GM23338 (cell line): ENCODE data around the gene NUMBL. TPM values are rescaled to one million over a fixed set of nuclear protein-coding genes. Genes with fewer than 3 reads are reported as not detected.

Source experiments
- ATAC-seq: fragments of 200-7000 bp; cut with Tn5 transposase; 3 replicates; pipeline ENCODE4 v1.9.1; 2020
- DNase-seq: peaks from one replicate; pipeline ENCODE4 v3.0.0-alpha.2; 2015; ENCODE audit warnings: low spot score
- H2AFZ ChIP-seq: fragments of 200-600 bp; sonication (generic); 2 replicates; pipeline ENCODE4 v1.8.0; 2016; ENCODE audit warnings: antibody characterized with exemption, mild to moderate bottlenecking, moderate library complexity
- H3F3A ChIP-seq: fragments of 200-600 bp; sonication (generic); replicated peaks from 2 replicates; pipeline ENCODE4 v1.8.0; 2017; ENCODE audit warnings: antibody characterized with exemption, mixed run types, low read depth
- H3K27ac ChIP-seq: fragments of 200-600 bp; sonication (generic); 2 replicates; pipeline ENCODE4 v1.6.1; 2016; ENCODE audit warnings: low read depth
- H3K27me3 ChIP-seq: fragments of 200-600 bp; sonication (generic); 2 replicates; pipeline ENCODE4 v1.8.0; 2016; ENCODE audit warnings: mild to moderate bottlenecking, mixed run types, moderate library complexity; ENCODE audit not compliant: insufficient read depth
- H3K36me3 ChIP-seq: fragments of 200-600 bp; sonication (generic); 2 replicates; pipeline ENCODE4 v1.8.0; 2016; ENCODE audit warnings: mild to moderate bottlenecking; ENCODE audit not compliant: insufficient read depth
- H3K4me1 ChIP-seq: fragments of 200-600 bp; sonication (generic); 2 replicates; pipeline ENCODE4 v1.8.0; 2016; ENCODE audit warnings: mild to moderate bottlenecking, moderate library complexity; ENCODE audit not compliant: insufficient read depth
- H3K4me2 ChIP-seq: fragments of 200-600 bp; sonication (generic); 2 replicates; pipeline ENCODE4 v1.7.1; 2017; ENCODE audit warnings: mixed run types
- H3K4me3 ChIP-seq: fragments of 200-600 bp; sonication (generic); 2 replicates; pipeline ENCODE4 v1.6.1; 2016; ENCODE audit warnings: mixed run types
- H3K79me2 ChIP-seq: fragments of 200-600 bp; sonication (generic); replicated peaks from 2 replicates; pipeline ENCODE4 v1.8.0; 2017; ENCODE audit warnings: mild to moderate bottlenecking; ENCODE audit not compliant: insufficient read depth
- H3K9me2 ChIP-seq: fragments of 200-600 bp; sonication (generic); 2 replicates; pipeline ENCODE4 v1.8.0; 2017; ENCODE audit not compliant: insufficient read depth
- H4K20me1 ChIP-seq: fragments of 200-600 bp; sonication (generic); replicated peaks from 2 replicates; pipeline ENCODE4 v1.8.0; 2017; ENCODE audit warnings: mild to moderate bottlenecking; ENCODE audit not compliant: insufficient read depth
- H3K27ac Mint-ChIP-seq: 2 replicates; pipeline ENCODE4 v1.8.0; 2020; ENCODE audit warnings: inconsistent platforms, mild to moderate bottlenecking, moderate library complexity, mixed read lengths
- H3K27me3 Mint-ChIP-seq: 3 replicates; pipeline ENCODE4 v1.8.0; 2022; ENCODE audit warnings: low read depth, mild to moderate bottlenecking, moderate library complexity, mixed read lengths, inconsistent platforms; ENCODE audit not compliant: insufficient read depth, poor library complexity
- H3K36me3 Mint-ChIP-seq: 3 replicates; pipeline ENCODE4 v1.8.0; 2021; ENCODE audit warnings: low read depth, mild to moderate bottlenecking, inconsistent platforms, moderate library complexity, mixed read lengths
- H3K4me1 Mint-ChIP-seq: 3 replicates; pipeline ENCODE4 v1.8.0; 2020; ENCODE audit warnings: mild to moderate bottlenecking, inconsistent platforms, mixed read lengths
- H3K4me3 Mint-ChIP-seq: 3 replicates; pipeline ENCODE4 v1.8.0; 2021; ENCODE audit warnings: moderate library complexity, mild to moderate bottlenecking, inconsistent platforms, mixed read lengths
- H3K9me3 Mint-ChIP-seq: 3 replicates; pipeline ENCODE4 v1.8.0; 2020; ENCODE audit warnings: moderate library complexity, mild to moderate bottlenecking, inconsistent platforms, mixed read lengths
- CREB1 ChIP-seq: fragments of 250-450 bp; sonication (Bioruptor Pico); IDR thresholded peaks from 2 replicates; pipeline ENCODE4 v1.5.0; 2020; ENCODE audit warnings: low read depth, mild to moderate bottlenecking, moderate library complexity
- ETS1 ChIP-seq: IDR thresholded peaks from 2 replicates; pipeline ENCODE4 v1.6.1; 2016; ENCODE audit warnings: antibody characterized with exemption
- EZH2 ChIP-seq: fragments of 200-600 bp; sonication (generic); IDR thresholded peaks from one replicate; pipeline ENCODE4 v1.8.0; 2017; ENCODE audit warnings: antibody characterized with exemption, mild to moderate bottlenecking, low read depth; ENCODE audit not compliant: unreplicated experiment
- EZH2phosphoT487 ChIP-seq: fragments of 200-600 bp; sonication (generic); IDR thresholded peaks from one replicate; pipeline ENCODE4 v1.8.1; 2018; ENCODE audit warnings: antibody characterized with exemption; ENCODE audit not compliant: unreplicated experiment
- JUNB ChIP-seq: IDR thresholded peaks from one replicate; pipeline ENCODE4 v1.6.1; 2016; ENCODE audit warnings: antibody characterized with exemption; ENCODE audit not compliant: unreplicated experiment
- NANOG ChIP-seq: IDR thresholded peaks from 2 replicates; pipeline ENCODE4 v1.6.1; 2016; ENCODE audit warnings: antibody characterized with exemption, borderline replicate concordance
- POLR2AphosphoS5 ChIP-seq: IDR thresholded peaks from 2 replicates; pipeline ENCODE4 v1.6.1; 2016; ENCODE audit warnings: antibody characterized with exemption, low read depth
- REST ChIP-seq: IDR thresholded peaks from one replicate; pipeline ENCODE4 v1.6.1; 2018; ENCODE audit warnings: antibody characterized with exemption; ENCODE audit not compliant: unreplicated experiment
- STAT1 ChIP-seq: IDR thresholded peaks from one replicate; pipeline ENCODE4 v1.6.1; 2016; ENCODE audit warnings: antibody characterized with exemption; ENCODE audit not compliant: unreplicated experiment
- ZNF114 ChIP-seq: fragments of 250-450 bp; sonication (Bioruptor Pico); IDR thresholded peaks from 2 replicates; pipeline ENCODE4 v1.5.0; 2020; ENCODE audit warnings: mild to moderate bottlenecking, moderate library complexity
- ZNF331 ChIP-seq: fragments of 250-450 bp; sonication (Bioruptor Pico); IDR thresholded peaks from 2 replicates; pipeline ENCODE4 v1.5.0; 2020; ENCODE audit warnings: low read depth, mild to moderate bottlenecking, moderate library complexity
- ZNF462 ChIP-seq: fragments of 250-450 bp; sonication (Bioruptor Pico); IDR thresholded peaks from 2 replicates; pipeline ENCODE4 v1.5.0; 2020; ENCODE audit warnings: mild to moderate bottlenecking, moderate library complexity
- polyA plus RNA-seq: library from polyadenylated mRNA; unstranded; fragments of >200 nt; fragmentation: Nextera tagmentation; extraction: Ambion mirVana; gene quantifications from 2 replicates; pipeline ENCODE4 v1.2.1, GENCODE V29; 2016
- total RNA-seq: library from RNA; depleted of rRNA; stranded (reverse); fragments of >200 nt; shearing (Covaris generic); gene quantifications from 2 replicates; pipeline ENCODE4 v1.2.3, GENCODE V29; 2014
- TF ChIP-seq, protein P1 (sequence below), 2 experiments: fragments of 200-600 bp in 1 of 2; sonication (generic) in 1 of 2; conservative IDR thresholded peaks; 2 replicates each; pipeline versions ENCODE4 v1.5.1 to v1.6.1; 2016 to 2017; ENCODE audit warnings: antibody characterized with exemption in 2 of 2, low read depth in 2 of 2, mild to moderate bottlenecking in 2 of 2, moderate library complexity in 1 of 2

NUMBL gene
- total and polyA plus RNA-seq, 2 experiments from 2014 or later, result 8.5 to 28.5 TPM

DNA sequence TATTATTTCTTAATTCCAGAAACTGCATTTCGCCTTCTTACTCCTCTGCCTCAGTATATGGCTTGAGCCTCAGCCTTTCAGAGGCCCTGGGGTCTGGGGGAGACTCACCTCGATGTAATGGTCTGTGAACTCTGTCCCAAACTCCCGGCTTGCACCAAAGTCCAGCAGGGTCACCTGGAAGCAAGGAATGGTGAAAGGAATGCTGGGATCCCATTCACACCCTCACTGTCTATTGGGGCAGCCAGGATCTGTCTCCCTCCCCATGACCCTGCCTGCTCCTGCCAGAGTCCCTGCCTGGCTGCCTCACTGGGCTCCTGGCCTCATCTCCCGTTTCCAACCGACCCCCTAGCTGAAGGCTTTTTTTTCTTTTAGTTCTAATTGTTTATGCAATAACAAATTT is 5.4 kb upstream of the NUMBL start:
- ATAC-seq (no peak), DNase-seq (no peak)
- peaks cover 8% of the 10 kb centered on the region; the same call in 1 of the 2 replicates for H3K4me1 ChIP-seq
- H3K27me3 ChIP-seq, result no peaks in the 10 kb centered on the region
- H3K4me1 Mint-ChIP-seq, result peaks cover 17% of the 10 kb centered on the region
- no peaks in the 10 kb centered on the region for H4K20me1 ChIP-seq
- no peaks in the 10 kb centered on the region for H3K9me2 ChIP-seq
- H3F3A ChIP-seq, result no peaks in the 10 kb centered on the region; the same call in 1 of the 2 replicates
- H3K9me3 Mint-ChIP-seq, result no peaks in the 10 kb centered on the region
- no peak overlapping the region for H2AFZ ChIP-seq
- peaks cover 10% of the 10 kb centered on the region for H3K27me3 Mint-ChIP-seq
- no peak for TF ChIP-seq ZNF462 (CRISPR knock-in tag)
- no peak for TF ChIP-seq JUNB
- no peak for TF ChIP-seq ETS1
- TF ChIP-seq POLR2AphosphoS5, result no peak
- no peak for TF ChIP-seq STAT1
- TF ChIP-seq EZH2phosphoT487, result no peak
- TF ChIP-seq ZNF114 (CRISPR knock-in tag), result no peak
- TF ChIP-seq NANOG, result no peak
- no peak for TF ChIP-seq CREB1 (CRISPR knock-in tag)
- no peak for TF ChIP-seq EZH2
- TF ChIP-seq ZNF331 (CRISPR knock-in tag), result no peak
- TF ChIP-seq REST, result no peak
- TF ChIP-seq, protein P1, sequence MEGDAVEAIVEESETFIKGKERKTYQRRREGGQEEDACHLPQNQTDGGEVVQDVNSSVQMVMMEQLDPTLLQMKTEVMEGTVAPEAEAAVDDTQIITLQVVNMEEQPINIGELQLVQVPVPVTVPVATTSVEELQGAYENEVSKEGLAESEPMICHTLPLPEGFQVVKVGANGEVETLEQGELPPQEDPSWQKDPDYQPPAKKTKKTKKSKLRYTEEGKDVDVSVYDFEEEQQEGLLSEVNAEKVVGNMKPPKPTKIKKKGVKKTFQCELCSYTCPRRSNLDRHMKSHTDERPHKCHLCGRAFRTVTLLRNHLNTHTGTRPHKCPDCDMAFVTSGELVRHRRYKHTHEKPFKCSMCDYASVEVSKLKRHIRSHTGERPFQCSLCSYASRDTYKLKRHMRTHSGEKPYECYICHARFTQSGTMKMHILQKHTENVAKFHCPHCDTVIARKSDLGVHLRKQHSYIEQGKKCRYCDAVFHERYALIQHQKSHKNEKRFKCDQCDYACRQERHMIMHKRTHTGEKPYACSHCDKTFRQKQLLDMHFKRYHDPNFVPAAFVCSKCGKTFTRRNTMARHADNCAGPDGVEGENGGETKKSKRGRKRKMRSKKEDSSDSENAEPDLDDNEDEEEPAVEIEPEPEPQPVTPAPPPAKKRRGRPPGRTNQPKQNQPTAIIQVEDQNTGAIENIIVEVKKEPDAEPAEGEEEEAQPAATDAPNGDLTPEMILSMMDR (conservative IDR thresholded peaks at IDR 0.05; ENCODE audit: low read depth in 2 of 2), result no peak
- no peaks in the 10 kb centered on the region; the same call in 1 of the 2 replicates for H3K79me2 ChIP-seq
- peaks cover 16% of the 10 kb centered on the region for H3K36me3 Mint-ChIP-seq
- H3K4me3 ChIP-seq, result no peak overlapping the region
- H3K4me2 ChIP-seq, result no peak overlapping the region
- no peak overlapping the region for H3K27ac Mint-ChIP-seq
- no peak overlapping the region for H3K27ac ChIP-seq
- H3K36me3 ChIP-seq, result peaks cover 4% of the 10 kb centered on the region; the same call in 1 of the 2 replicates
- H3K4me3 Mint-ChIP-seq, result no peak overlapping the region
